ENCODE data around the gene COLEC11. TPM values are rescaled to one million over a fixed set of nuclear protein-coding genes. Genes with fewer than 3 reads are reported as not detected.

COLEC11 gene
- total RNA-seq, 4 donors from 2014 or later, result 0.56 to 2.3 (median 1.0) TPM; not detected in 1

GRCh38 chr2:3589086-3589485, 5.8 kb upstream of the COLEC11 start:
- no peak for TF ChIP-seq POLR2A (IDR thresholded peaks at IDR 0.05)
- no peak for TF ChIP-seq CTCF (IDR thresholded peaks at IDR 0.05)
- intact Hi-C loops (cut with DNase I), result no loop called here
- no peaks in the 10 kb centered on the region for H3K9me3 ChIP-seq
- peaks cover 0 to 21% (median 7%) of the 10 kb centered on the region in 3 donors for H3K4me1 ChIP-seq
- no peak overlapping the region for H3K27ac ChIP-seq
- no peaks in the 10 kb centered on the region for H3K27me3 ChIP-seq
- 85 to 87% methylated on average over 11 of the region's 11 CpGs for WGBS, 2 donors
- DNase-seq, result no peak
- no peak overlapping the region for H3K4me3 ChIP-seq
- peaks cover 0 to 14% (median 0%) of the 10 kb centered on the region in 3 donors for H3K36me3 ChIP-seq

GRCh38 chr2:3595404-3595803, 492 bp downstream of the COLEC11 start:
- TF ChIP-seq POLR2A (IDR thresholded peaks at IDR 0.05) (no peak), CTCF (IDR thresholded peaks at IDR 0.05) (no peak)
- WGBS, 2 donors, result 75 to 93% methylated on average over 8 of the region's 11 CpGs
- intact Hi-C loops (cut with DNase I), result no loop called here

GRCh38 chr2:3595985-3596384, 1.1 kb downstream of the COLEC11 start:
- DNase-seq, result no peak
- H3K9me3 ChIP-seq, result no peaks in the 10 kb centered on the region
- no peak overlapping the region for H3K27ac ChIP-seq
- intact Hi-C loops (cut with DNase I), result no loop called here
- H3K36me3 ChIP-seq, result no peaks in the 10 kb centered on the region
- H3K27me3 ChIP-seq, result no peaks in the 10 kb centered on the region
- no peak for TF ChIP-seq POLR2A (IDR thresholded peaks at IDR 0.05)
- no peak for TF ChIP-seq CTCF (IDR thresholded peaks at IDR 0.05)
- 86 to 91% methylated on average over 5 to 6 of the region's 6 CpGs for WGBS, 2 donors
- peaks cover 0 to 9% (median 0%) of the 10 kb centered on the region in 3 donors for H3K4me1 ChIP-seq
- H3K4me3 ChIP-seq, result no peak overlapping the region

More at GRCh38 chr2:3595404-3595803, 492 bp downstream of the COLEC11 start:
- no peak overlapping the region for H3K27ac ChIP-seq
- H3K4me1 ChIP-seq, result peaks cover 0 to 9% (median 0%) of the 10 kb centered on the region in 3 donors
- DNase-seq, result no peak
- no peaks in the 10 kb centered on the region for H3K9me3 ChIP-seq
- H3K36me3 ChIP-seq, result no peaks in the 10 kb centered on the region
- no peak overlapping the region for H3K4me3 ChIP-seq
- H3K27me3 ChIP-seq, result no peaks in the 10 kb centered on the region

- no peaks in the 10 kb centered on the region for H3K9me3 ChIP-seq
- peaks cover 0 to 9% (median 0%) of the 10 kb centered on the region in 3 donors for H3K4me1 ChIP-seq
- intact Hi-C loops (cut with DNase I), result no loop called here
- H3K27me3 ChIP-seq, result no peaks in the 10 kb centered on the region
- no peak for TF ChIP-seq POLR2A (IDR thresholded peaks at IDR 0.05)
- TF ChIP-seq CTCF (IDR thresholded peaks at IDR 0.05), result no peak
- H3K27ac ChIP-seq, result no peak overlapping the region
- H3K36me3 ChIP-seq, result no peaks in the 10 kb centered on the region
- no peak overlapping the region for H3K4me3 ChIP-seq
- no peak for DNase-seq
- 72 to 82% methylated on average over 12 of the region's 16 CpGs for WGBS, 2 donors
These were observed 2.0 kb downstream of the COLEC11 start for GRCh38 chr2:3596901-3597417.

- Histone ChIP-seq H3K27ac (no peak overlapping the region), H3K9me3 (no peaks in the 10 kb centered on the region), H3K4me1 (peaks cover 0 to 9% (median 0%) of the 10 kb centered on the region in 3 donors), H3K4me3 (no peak overlapping the region), H3K36me3 (no peaks in the 10 kb centered on the region), H3K27me3 (no peaks in the 10 kb centered on the region)
- 56 to 65% methylated on average over 5 to 6 of the region's 6 CpGs for WGBS, 2 donors
- DNase-seq, result no peak
- TF ChIP-seq POLR2A (IDR thresholded peaks at IDR 0.05), result no peak
- no peak for TF ChIP-seq CTCF (IDR thresholded peaks at IDR 0.05)
- intact Hi-C loops (cut with DNase I), result no loop called here
These were observed 2.7 kb downstream of the COLEC11 start for GRCh38 chr2:3597567-3597966.

Measured in esophagus squamous epithelium (tissue), 5 donors.